Measurements from ENCODE around the gene NDC1.
"Not testable (repeated sequence)": the region's sequence is repeated elsewhere in the genome, so short reads cannot be mapped to it uniquely, and the experiment has no call there.

The NDC1 gene, protein sequence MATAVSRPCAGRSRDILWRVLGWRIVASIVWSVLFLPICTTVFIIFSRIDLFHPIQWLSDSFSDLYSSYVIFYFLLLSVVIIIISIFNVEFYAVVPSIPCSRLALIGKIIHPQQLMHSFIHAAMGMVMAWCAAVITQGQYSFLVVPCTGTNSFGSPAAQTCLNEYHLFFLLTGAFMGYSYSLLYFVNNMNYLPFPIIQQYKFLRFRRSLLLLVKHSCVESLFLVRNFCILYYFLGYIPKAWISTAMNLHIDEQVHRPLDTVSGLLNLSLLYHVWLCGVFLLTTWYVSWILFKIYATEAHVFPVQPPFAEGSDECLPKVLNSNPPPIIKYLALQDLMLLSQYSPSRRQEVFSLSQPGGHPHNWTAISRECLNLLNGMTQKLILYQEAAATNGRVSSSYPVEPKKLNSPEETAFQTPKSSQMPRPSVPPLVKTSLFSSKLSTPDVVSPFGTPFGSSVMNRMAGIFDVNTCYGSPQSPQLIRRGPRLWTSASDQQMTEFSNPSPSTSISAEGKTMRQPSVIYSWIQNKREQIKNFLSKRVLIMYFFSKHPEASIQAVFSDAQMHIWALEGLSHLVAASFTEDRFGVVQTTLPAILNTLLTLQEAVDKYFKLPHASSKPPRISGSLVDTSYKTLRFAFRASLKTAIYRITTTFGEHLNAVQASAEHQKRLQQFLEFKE

DNA sequence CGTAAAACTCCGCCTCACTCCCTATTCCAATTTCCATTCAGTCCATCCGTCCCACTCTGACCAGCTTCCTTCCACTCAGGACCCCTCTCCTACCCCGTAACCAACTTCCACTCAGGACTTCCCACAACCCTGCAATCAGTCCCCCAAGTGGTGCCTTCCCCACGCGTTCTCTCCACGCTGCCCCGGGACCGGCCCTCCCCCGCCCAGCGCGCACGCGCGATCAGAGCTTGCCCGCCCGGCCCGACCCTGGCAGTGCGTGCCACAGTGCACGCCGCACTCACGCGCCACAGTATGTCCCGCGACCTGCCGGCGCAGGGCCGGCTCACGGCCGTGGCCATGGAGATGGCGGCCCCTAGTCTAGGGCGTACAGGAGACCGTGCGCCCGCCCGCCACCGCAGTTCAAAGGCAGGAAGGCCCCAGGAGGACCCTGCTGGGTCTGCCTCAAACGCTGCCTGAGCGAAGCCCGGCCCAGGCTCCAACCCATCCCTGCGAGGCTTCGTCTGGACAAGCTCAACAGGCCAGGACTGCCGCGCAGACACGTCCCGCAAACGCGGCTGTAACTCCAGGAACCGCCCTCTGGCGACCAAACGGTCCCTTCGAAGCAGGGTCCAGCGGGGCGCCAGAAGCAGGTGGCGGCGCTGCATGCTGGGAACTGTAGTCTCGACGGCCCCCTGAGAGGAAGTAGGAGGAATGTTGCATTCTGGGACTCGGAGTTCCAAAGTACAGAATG is at the start of gene NDC1:
Gene NDC1 (minus strand): TSS at position 373 of the 730 bp plus-strand sequence. CDS start 35 bp downstream, at position 338.
- peak; percentile 85 for DNase-seq

DNA sequence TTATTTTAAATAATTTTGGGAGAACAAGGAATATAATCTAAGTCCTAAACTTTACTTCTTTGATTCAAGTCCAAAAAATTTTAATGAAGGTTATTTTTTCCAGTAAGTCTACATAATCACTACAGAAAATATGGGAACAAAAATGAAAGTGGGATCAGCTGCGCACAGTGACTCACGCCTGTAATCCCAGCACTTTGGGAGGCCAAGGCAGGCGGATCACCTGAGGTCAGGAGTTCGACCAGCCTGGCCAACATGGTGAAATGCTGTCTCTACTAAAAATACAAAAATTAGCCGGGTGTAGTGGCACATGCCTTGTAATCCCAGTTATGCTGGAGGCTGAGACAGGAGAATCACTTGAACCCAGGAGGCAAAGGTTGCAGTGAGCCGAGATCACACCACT is 45.5 kb upstream of the NDC1 start:
- DNase-seq = not testable (repeated sequence)

DNA sequence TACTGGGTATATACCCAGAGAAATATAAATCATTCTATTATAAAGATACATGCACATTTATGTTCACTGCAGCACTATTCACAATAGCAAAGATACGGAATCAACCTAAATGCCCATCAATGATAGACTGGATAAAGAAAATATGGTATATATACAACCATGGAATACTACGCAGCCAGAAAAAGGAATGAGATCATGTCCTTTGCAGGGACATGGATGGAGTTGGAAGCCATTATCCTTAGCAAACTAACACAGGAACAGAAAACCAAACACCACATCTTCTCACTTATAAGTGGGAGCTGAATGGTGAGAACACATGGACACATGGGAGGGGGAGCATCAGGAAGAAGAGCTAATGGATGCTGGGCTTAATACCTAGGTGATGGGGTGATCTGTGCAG is 43.8 kb upstream of the NDC1 start:
- not testable (repeated sequence) for DNase-seq

DNA sequence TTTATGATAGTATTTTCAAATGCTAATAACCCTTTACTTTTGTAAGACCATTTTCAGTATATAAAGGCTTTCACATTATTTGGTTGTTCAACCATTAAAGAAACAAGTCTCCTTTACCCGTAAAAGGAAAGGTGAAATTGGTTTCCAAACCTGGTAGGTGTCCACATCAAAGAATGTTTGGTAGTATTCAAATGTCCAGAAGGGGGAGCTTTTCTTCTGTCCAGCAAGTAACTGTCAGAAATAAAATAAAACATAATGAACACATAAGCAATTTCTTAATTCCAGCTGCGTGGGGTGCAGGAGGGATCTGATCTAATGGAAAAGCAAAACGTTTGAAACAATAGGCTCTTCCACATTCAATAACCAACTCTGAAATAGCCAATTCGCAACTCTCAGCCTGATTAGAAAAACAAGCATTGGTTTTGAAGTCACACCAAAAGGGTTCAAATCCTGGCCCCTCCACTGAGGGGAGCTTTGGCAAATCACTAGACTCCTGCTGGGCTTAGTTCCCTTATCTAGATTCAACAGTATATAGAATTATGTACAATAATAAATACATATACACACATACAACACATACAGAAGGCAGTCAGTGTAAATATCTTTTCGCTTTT is 40.5 kb upstream of the NDC1 start:
- DNase-seq = no peak

DNA sequence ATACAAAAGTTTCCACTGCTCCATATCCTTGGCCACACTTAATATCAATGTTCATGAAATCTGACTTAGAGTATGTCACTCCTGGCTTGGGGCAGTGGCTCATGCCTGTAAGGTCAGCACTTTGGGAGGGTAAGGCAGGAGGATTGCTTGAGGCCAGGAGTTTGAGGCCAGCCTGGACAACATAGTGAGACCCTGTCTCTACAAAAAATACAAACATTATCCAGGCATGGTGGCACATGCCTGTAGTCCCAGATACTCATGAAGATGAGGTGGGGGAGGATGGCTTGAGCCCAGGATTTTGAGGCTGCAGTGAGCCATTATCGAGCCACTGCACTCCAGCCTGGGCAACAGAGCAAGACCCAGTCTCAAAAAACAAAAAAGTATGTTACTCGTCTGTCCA is 37.1 kb upstream of the NDC1 start:
- not testable (repeated sequence) for DNase-seq

DNA sequence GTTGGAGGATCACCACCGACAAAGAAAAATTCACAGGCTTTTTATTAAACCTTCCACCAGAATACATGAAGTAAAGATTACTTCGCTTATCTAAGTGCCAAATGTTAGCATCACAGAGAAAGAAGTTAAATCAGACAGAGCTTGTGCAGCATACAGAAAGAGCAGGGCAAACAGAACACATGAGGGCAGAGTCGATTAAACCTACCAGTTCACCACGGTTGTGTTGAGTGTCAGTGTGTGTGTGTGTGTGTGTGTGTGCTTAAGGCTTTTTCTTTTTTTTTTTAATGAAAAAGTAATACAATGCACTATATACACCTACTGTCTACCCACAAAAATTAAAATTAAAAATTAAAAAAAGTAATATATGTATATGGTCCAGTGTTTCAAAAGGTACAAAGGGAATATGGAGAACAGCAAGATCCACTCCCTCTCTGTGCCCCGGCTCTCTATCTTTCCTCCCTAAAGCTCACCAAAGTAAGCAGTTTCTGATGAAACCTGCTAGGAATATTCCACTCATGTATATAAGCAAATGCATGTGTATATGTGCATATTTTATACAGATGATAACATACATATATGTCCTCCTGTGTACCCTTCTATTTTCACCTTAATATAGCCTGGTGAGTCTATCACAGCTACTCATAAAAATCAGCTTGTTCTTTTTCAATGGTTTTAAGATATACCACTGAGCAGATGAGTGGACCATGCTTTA is 33.8 kb upstream of the NDC1 start:
- DNase-seq = no peak

DNA sequence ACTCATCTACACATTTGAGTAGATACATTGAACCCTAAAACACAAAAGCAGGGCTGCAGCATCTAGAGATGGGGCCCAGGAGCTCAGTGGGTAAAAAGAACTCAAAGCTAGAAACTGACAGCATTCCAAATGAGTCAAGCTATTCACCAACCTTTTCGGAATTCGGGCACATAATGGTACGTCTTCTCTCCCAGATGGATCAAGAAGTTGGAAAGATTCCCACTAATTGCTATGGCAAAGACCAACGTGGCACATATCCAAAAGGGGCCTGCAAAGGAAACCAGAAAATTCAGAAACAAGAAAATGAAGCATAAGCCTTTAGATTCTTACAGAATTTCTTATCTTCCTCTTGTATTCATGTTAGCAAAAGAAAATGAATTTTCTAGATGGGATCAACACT is 33.1 kb upstream of the NDC1 start:
- no peak for DNase-seq

DNA sequence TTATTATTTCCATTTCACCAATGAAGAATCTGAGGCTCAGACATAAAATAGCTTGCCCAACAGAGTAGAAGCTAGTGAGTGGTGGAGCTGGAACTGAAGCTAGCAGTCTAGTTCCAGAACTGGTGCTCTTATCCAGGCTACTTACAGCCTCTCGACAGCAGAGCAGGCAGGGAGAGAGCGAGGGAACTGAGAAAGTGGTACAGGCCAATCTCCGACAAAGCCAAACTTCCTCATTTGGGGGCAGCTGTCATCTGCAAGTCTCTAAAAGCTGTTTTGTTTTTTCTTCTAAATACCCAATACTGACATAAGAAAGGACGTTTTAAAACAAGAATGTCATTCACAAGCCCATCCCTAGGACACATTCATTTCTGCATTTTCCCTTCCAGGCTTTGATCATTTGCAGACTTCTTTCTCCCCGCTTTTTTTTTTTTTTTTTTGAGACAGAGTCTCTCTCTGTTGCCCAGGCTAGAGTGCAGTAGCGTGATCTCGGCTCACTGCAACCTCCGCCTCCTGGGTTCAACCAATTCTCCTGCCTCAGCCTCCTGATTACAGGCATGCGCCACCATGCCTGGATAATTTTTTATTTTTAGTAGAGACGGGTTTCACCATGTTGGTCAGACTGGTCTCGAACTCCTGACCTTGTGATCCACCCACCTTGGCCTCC is 31.5 kb upstream of the NDC1 start:
- DNase-seq = no peak

DNA sequence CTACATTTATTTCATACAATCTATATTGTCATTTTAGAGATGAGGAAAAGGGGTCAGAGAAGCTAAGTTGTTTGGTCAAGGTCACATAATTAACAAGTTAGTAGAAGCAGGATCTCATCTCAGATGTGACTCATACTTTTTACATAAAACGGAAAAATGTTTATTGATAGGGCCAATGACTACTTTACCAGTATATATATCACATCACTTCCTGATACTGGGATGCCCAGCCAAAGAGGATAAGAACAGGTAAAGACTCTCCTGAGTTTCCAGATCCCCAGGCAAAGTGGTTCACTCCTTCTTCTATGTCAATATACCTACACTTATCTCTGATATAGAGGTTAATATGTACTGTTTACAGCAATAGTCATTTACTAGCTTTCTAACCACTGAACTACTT is 30.5 kb upstream of the NDC1 start:
- no peak for DNase-seq

DNA sequence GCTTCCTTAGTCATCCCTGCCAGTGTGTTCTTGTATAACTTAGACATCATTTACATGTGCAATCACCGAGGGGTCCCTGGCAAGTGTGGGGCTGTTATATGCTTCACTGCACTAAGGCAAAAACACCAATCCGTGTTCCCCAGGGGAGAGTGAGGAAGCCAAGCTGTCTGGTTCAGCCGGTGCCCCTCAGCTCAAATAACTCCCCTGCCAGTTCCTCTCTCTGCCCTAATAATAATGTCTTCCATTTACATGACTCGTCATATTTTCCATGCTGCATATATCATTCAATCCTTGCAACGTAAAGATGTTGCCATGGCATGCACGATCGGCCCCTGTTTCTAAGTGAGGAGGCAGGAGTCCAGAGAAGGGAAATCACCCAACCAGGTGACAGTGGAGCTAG is 24.4 kb upstream of the NDC1 start:
- no peak for DNase-seq

DNA sequence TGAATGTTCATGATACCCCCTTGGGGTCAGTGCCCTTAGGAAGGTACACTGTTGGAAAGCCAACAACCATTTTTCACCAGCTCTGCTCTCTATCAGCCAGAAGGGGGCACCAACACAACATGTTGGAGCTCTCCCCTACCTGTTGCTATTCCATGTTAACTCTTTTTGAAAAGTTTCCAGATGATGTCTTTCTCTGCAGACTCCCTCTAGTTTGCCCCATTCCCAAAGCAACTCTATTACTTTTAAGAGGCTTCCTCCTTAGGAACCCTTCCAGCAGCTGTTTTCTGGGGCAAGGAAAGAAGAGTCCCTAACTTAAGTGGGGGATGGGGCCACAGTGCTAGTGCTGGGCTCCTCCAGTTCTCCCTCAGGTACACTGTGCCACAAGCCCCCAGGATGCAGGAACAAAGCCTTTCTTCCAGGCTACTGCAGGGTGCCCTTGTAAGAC is 22.9 kb upstream of the NDC1 start:
- DNase-seq = peak; percentile 23

DNA sequence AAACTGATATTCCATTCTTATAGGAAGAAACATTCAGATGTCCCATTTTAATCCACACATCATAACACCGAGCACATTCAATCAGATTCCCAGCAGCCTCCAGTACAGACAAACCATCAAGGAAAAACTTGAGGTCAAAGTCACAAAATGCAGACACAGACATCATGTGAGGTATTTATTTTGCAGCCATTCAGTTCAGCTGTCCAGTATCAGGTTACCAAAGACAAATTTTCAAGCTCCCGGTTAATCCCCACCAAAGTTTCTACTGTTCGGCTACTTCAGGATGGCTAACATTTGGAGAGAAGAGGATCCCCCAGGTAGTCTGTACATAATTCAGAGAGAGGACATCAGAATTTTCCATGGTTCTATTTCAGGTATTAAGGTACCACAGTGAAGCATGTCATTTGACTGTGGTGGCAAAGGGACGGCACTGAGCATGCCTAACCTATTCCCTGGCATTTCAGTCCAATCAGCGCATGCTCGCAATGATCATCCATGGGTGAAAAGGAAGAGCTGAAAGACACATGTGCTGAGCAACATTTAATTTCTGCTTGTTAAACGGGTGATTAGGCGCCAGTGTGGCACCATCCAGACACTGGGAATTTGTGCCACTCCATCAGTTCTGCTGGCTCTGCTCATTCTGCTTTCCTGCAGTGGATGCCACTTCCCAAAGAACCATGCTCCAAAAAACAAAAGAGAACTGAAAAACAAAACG is 13.6 kb upstream of the NDC1 start:
- no peak for DNase-seq

DNA sequence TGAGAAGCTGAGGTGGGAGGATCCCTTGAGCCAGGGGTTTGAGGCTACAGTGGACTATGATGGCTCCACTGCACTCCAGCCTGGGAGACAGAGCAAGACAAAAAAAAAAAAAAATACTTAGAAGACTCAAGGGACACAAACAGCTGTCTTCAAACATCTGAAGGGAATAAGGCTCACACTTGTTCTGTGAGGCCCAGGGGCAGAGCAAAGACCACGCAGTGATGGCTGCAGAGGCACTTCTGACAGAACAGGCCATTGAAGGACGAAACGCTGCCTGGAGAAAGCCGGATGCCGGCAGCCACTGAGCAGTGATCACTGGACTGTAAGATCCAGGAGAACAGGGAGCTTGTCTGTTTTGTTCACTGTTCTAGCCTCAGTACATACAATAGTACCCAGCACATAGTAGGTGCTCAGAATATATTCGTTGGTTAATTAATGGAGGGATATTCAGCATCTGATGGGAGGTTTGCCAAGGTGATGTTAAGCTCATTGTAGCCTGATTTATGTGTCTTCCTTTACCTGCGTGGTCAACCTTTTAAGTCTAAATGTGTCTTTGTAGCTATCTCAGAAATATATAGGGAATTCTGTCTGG is 12.1 kb upstream of the NDC1 start:
- no peak for DNase-seq

DNA sequence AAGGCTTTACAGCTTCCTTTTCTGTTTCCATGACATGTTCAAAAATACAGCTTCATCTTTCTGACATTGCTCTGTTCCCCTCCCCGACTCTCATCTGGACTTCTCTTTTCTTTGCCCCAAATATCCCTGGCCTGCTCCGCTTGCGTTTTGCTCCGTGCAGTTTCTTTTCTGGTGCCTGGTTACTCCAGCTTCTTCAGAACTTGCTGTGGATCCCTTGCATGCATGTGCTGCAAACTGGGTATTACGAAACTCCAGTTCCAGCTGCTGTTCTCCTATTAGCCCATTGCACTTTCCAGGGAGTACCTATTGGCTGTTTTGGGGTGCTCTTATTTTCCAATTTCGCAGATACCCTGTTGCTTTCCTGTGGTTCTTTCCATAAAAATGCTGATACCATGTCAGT is 9.9 kb upstream of the NDC1 start:
- DNase-seq = no peak

DNA sequence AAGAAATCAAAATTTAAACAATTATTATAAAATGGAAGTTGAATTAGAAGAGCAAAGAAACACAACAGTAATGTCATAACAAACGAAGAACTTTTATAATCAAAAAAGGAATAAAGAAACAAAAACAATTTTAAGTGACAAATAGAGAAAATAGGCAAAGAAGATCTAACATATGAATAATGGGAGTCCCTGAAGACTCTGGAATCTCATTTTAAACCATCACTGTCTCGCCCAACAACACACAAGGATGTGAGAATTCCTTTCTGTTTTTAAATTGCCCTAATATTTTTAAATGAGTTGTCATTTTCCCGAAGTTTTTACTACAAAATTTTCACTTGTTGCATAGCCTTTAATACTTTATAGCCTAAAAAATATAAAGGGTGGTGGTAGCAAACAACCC is 4.3 kb upstream of the NDC1 start:
- no peak for DNase-seq

DNA sequence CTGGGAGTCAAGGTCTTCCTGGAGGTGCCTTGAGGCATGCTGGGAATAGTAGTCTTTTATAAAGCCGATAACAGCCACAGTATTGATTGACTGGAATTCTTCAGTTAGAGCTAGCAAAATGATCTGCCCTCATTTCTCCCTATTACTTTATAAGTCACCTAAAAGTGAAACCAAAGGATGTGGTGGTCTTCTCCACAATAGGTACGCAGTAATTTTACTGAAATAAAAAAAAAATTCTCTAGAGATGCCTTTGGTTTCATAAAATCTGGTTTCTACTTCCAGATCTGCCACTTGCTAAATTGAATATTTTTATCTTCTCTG is 518 bp upstream of the NDC1 start:
- DNase-seq = no peak

DNA sequence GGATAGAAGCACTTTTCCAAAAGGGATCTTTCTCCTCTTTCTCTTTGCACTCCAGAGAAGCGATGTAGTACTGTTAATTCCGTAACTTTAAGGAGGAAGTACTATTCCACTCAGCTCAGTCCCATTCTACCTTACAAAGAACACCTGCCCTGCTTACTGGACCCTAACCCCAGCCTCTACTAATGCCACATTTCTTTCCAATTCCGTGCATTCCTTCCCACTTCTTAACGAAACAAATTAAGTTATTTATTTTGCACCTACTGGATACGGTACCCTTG is 511 bp downstream of the NDC1 start:
- no peak for DNase-seq

DNA sequence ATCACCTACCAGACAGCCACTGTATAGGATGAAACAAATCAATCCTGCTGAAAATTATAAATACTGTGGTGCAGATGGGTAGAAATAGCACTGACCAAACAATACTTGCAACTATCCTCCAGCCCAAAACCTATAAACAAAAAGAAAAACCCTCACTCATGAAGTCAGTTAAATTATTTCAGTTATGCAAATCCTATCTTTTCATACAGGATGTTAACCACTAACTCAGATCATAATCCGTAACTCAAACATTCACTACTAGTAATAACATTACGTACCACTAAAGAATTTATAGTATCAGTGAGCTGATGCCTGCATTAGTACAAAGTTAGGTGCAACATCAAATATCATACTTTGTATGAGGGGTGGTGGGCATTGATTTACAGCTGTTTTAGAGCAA is 2.6 kb downstream of the NDC1 start:
- no peak for DNase-seq

DNA sequence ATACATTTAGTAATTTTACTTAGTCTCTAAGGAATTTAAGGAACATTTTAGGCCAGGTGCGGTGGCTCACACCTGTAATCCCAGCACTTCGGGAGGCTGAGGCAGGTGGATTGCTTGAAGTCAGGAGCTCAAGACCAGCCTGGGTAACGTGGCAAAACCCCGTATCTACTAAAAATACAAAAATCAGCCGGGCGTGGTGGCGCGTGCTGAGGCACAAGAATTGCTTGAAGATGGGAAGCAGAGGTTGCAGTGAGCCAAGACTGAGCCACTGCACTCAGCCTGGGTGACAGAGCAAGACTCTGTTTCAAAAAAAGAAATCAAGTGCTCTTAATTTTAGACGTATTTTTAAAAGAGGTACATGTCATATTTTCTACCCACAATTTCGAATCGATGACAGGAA is 3.3 kb downstream of the NDC1 start:
- no peak for DNase-seq

DNA sequence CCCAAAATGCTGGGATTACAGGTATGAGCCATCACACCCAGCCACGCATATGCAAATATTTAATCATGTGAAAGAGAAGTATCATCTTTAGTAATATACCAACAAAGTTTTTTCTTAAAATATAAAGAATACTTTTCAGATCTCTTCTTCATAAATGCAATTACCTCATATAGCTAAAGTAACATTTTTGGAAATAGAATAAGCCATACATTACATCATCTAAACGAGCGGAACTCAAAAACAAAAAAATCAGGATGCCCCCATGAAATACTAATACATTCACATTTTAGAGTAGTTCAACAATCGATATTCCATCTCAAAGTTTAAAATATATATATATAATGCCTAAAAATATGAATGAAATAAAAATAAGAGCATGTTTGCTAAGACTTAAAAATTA is 4.7 kb downstream of the NDC1 start:
- DNase-seq = no peak

DNA sequence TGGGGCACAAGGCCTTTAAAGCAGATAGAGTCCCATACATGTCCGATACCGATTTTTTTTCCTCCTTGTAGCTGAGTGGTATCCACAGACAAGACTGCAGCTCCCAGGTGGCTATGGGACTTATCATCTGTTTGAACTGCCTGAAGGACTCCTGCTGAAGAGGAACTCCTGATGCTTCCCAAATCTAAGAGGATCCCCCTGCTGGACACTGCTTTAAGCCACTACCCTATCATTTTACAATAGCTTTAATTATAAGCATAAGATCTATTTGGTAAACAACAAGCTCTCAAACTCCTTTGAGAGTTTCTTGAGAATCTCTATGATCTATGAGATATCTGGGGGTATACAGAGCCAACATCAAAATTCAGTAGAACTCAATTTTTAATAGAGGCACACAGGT is 11.7 kb downstream of the NDC1 start:
- no peak for DNase-seq

DNA sequence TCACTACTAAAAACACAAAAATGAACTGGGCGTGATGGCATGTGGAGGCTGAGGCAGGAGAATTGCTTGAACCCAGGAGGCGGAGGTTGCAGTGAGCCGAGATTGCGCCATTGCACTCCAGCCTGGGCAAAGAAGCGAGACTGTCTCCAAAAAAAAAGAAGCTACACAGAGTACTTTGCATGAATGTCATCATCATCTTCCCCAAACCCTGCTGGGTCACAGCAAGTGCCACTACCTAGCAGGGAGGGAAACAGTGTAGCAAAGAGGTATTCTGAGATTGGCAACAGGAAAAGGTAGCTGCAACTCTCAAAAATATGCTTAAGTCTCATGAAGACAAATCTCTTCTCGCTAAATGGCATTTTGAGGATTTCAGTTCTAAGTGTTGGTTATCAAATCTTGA is 12.8 kb downstream of the NDC1 start:
- no peak for DNase-seq

Data from stimulated activated CD4-positive, alpha-beta T cell treated with anti-CD3 and anti-CD28 coated beads, Interleukin-4, amount 100 ng/mL, for 1 hour (primary cell).